Measurements from ENCODE around the gene AP5B1. TPM values are rescaled to one million over a fixed set of nuclear protein-coding genes. Genes with fewer than 3 reads are reported as not detected.

The AP5B1 gene
- total RNA-seq, 1 donor: 11.5 TPM

GRCh38 chr11:65801153-65801987 is 20.6 kb upstream of the AP5B1 start:
- no peak for TF ChIP-seq CTCF (IDR thresholded peaks at IDR 0.05; ENCODE audit: insufficient read depth, low read length)
- H3K4me3 ChIP-seq (ENCODE audit: low read depth, low read length): no peak overlapping the region
- no peak for DNase-seq (ENCODE audit: low read depth)

GRCh38 chr11:65798882-65799281 is 18.1 kb upstream of the AP5B1 start:
- H3K4me3 ChIP-seq (ENCODE audit: low read depth, low read length): no peak overlapping the region
- no peak for TF ChIP-seq CTCF (IDR thresholded peaks at IDR 0.05; ENCODE audit: insufficient read depth, low read length)
- DNase-seq (ENCODE audit: low read depth): no peak

- H3K4me3 ChIP-seq (ENCODE audit: low read depth, low read length): no peak overlapping the region
- DNase-seq (ENCODE audit: low read depth): no peak
- no peak for TF ChIP-seq CTCF (IDR thresholded peaks at IDR 0.05; ENCODE audit: insufficient read depth, low read length)
These were observed 16.9 kb upstream of the AP5B1 start for GRCh38 chr11:65797711-65798110.

GRCh38 chr11:65796726-65797601 is 16.2 kb upstream of the AP5B1 start:
- no peak overlapping the region for H3K4me3 ChIP-seq (ENCODE audit: low read depth, low read length)
- no peak for DNase-seq (ENCODE audit: low read depth)
- TF ChIP-seq CTCF (IDR thresholded peaks at IDR 0.05; ENCODE audit: insufficient read depth, low read length): no peak

GRCh38 chr11:65794570-65795510 is 14.1 kb upstream of the AP5B1 start:
- TF ChIP-seq CTCF (IDR thresholded peaks at IDR 0.05; ENCODE audit: insufficient read depth, low read length): no peak
- H3K4me3 ChIP-seq (ENCODE audit: low read depth, low read length): no peak overlapping the region
- DNase-seq (ENCODE audit: low read depth): no peak

Measured in fibroblast of the aortic adventitia (primary cell).